SK-N-SH (cell line): ENCODE data around the gene USP34.

Experiments used
- EZH2phosphoT487 ChIP-seq: fragments of 200-600 bp; sonication (generic); IDR thresholded peaks from 2 replicates; pipeline ENCODE4 v1.6.1; 2017; ENCODE audit warnings: low read depth, mixed run types, mild to moderate bottlenecking, antibody characterized with exemption, moderate library complexity, borderline replicate concordance
- MAX ChIP-seq: IDR thresholded peaks from 2 replicates; pipeline ENCODE4 v1.4.0; 2012; ENCODE audit warnings: low read depth
- POLR2AphosphoS5 ChIP-seq: IDR thresholded peaks from 2 replicates; pipeline ENCODE4 v1.6.1; 2012; ENCODE audit warnings: low read depth, low read length
- SIN3A ChIP-seq: IDR thresholded peaks from 2 replicates; pipeline ENCODE4 v1.6.1; 2012; ENCODE audit warnings: low read depth, mild to moderate bottlenecking, low read length, moderate library complexity, borderline replicate concordance
- TF ChIP-seq, protein P1 (sequence below): fragments of 200-600 bp; sonication (generic); IDR thresholded peaks from 2 replicates; pipeline ENCODE4 v1.6.1; 2017; ENCODE audit warnings: antibody characterized with exemption, mild to moderate bottlenecking, moderate library complexity

DNA sequence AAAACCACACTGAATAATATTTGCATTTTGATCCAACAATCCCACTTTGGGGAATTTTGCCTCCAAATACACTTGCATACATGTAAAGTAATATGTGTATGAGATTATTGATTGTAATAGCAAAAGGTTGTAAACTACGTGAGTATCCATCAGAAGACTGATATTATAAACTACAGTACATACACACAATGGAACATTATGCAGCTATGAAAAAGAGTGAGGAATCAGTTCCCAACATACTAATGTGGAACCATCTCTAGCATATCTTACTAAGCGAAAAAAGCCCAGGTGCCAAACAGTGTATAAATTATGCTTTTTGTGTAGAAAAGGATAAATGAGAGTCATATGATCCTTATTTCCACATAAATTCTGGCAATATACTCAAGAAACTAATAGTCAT lies 324.9 kb downstream of the USP34 start:
- TF ChIP-seq MAX = no peak
- TF ChIP-seq, protein P1, sequence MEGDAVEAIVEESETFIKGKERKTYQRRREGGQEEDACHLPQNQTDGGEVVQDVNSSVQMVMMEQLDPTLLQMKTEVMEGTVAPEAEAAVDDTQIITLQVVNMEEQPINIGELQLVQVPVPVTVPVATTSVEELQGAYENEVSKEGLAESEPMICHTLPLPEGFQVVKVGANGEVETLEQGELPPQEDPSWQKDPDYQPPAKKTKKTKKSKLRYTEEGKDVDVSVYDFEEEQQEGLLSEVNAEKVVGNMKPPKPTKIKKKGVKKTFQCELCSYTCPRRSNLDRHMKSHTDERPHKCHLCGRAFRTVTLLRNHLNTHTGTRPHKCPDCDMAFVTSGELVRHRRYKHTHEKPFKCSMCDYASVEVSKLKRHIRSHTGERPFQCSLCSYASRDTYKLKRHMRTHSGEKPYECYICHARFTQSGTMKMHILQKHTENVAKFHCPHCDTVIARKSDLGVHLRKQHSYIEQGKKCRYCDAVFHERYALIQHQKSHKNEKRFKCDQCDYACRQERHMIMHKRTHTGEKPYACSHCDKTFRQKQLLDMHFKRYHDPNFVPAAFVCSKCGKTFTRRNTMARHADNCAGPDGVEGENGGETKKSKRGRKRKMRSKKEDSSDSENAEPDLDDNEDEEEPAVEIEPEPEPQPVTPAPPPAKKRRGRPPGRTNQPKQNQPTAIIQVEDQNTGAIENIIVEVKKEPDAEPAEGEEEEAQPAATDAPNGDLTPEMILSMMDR = no peak
- no peak for TF ChIP-seq EZH2phosphoT487
- no peak for TF ChIP-seq POLR2AphosphoS5
- no peak for TF ChIP-seq SIN3A
